ENCODE data around the gene DMKN. TPM values are rescaled to one million over a fixed set of nuclear protein-coding genes. Genes with fewer than 3 reads are reported as not detected.

Gene DMKN
- total and polyA plus RNA-seq, 2 of the 8 experiments (the other 6 are each of a cell fraction or from before 2014, with no cell fraction given), result 290 to 330 TPM

DNA sequence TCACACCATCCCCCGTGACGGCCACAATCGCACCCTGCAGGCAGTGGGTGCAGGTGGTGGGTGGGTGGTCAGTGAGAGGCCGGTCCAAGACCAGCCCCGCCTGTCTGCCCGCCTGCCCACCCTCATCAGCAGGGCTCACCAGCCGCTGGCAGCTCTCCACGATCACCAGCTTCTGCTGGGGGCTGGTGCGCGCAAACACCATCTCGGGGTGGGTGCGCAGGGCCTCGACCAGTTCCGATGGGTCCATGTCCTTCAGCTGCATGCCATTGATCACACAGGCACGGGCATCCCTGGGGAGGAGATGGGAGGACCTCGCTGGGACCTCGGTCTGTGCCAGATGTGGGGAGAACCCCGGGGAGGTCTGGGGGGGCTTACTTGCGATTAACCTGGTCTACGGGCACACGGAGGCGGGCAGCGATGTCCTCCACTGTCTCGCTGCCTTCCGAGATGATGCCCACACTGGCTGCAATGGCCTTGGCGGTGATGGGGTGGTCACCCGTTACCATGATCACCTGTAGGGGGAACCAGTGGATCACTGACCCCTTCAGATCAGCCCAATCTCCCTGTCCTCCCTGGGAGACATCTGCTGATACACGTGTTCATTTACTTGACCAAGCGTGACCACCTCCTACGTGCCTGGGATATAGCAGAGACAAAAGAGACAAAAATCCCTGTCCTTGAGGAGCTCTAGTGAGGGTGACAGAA lies 42.0 kb upstream of the DMKN start (continued):
- TF ChIP-seq, protein P1, sequence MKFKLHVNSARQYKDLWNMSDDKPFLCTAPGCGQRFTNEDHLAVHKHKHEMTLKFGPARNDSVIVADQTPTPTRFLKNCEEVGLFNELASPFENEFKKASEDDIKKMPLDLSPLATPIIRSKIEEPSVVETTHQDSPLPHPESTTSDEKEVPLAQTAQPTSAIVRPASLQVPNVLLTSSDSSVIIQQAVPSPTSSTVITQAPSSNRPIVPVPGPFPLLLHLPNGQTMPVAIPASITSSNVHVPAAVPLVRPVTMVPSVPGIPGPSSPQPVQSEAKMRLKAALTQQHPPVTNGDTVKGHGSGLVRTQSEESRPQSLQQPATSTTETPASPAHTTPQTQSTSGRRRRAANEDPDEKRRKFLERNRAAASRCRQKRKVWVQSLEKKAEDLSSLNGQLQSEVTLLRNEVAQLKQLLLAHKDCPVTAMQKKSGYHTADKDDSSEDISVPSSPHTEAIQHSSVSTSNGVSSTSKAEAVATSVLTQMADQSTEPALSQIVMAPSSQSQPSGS (IDR thresholded peaks at IDR 0.05; ENCODE audit: low read length), result no peak
- TF ChIP-seq, protein P2, sequence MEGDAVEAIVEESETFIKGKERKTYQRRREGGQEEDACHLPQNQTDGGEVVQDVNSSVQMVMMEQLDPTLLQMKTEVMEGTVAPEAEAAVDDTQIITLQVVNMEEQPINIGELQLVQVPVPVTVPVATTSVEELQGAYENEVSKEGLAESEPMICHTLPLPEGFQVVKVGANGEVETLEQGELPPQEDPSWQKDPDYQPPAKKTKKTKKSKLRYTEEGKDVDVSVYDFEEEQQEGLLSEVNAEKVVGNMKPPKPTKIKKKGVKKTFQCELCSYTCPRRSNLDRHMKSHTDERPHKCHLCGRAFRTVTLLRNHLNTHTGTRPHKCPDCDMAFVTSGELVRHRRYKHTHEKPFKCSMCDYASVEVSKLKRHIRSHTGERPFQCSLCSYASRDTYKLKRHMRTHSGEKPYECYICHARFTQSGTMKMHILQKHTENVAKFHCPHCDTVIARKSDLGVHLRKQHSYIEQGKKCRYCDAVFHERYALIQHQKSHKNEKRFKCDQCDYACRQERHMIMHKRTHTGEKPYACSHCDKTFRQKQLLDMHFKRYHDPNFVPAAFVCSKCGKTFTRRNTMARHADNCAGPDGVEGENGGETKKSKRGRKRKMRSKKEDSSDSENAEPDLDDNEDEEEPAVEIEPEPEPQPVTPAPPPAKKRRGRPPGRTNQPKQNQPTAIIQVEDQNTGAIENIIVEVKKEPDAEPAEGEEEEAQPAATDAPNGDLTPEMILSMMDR (IDR thresholded peaks at IDR 0.05; ENCODE audit: control extremely low read depth in 1 of 3, insufficient read depth in 1 of 3, low read depth in 1 of 3, low read length in 3 of 3), result peak; percentile 70 to 91 (median 85)
- TF ChIP-seq MAX (IDR thresholded peaks at IDR 0.05), result peak; percentile 81

All from H1 (cell line).